ENCODE results near the gene ASB1. TPM values are rescaled to one million over a fixed set of nuclear protein-coding genes. Genes with fewer than 3 reads are reported as not detected.

Gene ASB1
- total and polyA plus RNA-seq, 4 donors, result 20.0 to 45.2 (median 37.0) TPM

DNA sequence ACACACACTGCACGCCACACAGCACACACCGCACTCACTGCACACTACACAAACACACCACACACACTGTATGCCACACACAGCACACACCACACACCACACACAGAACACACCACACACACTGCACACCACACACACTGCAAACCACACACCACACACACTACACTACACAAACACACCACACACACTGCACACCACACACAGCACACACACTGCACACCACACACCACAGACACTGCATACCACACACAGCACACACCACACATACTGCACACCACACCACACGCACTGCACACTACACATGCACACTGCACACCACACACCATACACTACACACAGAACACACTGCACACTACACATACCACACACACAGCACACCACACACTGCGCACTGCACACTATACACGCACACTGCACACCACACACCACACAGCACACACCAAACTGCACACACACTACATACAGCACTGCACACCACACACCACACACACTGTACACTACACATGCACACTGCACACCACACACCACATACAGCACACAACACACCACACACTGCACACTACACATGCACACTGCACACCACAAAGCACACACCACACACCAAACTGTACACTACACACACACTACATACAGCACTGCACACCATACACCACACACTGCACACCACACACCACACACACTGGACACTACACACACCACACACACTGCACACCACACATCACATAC is 59.6 kb downstream of the ASB1 start:
- no peak overlapping the region for H3K4me3 ChIP-seq (ENCODE audit: low read length in 2 of 2)
- ATAC-seq (ENCODE audit: low FRiP score) (no peak), DNase-seq (peak in 1 of 2 donors; percentile 30)
- H3K27ac ChIP-seq (ENCODE audit: low read depth in 1 of 2, low read length in 2 of 2), result no peak overlapping the region
- no peaks in the 10 kb centered on the region for H3K9me3 ChIP-seq (ENCODE audit: control insufficient read depth, low read length)
- H3K27me3 ChIP-seq (ENCODE audit: control insufficient read depth in 1 of 2, insufficient read depth in 2 of 2, low read length in 1 of 2), result no peaks in the 10 kb centered on the region
- intact Hi-C loops (cut with DNase I), result no loop called here
- H3K36me3 ChIP-seq (ENCODE audit: control insufficient read depth in 1 of 2, insufficient read depth in 2 of 2, low read length in 1 of 2), result no peaks in the 10 kb centered on the region
- peaks cover 0 to 1% of the 10 kb centered on the region in 2 donors for H3K4me1 ChIP-seq (ENCODE audit: control insufficient read depth in 1 of 2, insufficient read depth in 2 of 2, low read length in 2 of 2)
- WGBS, 2 donors, result 95 to 96% methylated on average over 5 of the region's 5 CpGs

DNA sequence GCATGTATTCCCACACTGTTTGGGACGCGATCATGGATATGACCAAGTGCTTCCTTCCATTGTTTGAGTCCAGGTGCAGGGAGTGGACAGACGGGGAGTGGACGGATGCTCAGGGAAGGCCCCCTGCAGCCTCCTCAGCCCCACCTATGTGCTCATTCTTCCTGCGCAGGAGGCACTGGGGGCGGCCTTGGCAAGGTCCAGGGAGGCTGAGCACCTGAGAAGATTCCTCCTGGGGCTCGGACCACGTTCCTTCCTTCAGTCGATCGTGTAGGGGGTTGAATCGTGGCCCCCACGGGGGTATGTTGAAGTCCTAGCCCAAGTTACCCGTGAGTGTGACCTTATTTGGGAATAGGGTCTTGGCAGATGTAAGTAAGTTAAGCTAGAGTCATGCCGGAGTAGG is 60.4 kb downstream of the ASB1 start:
- 93 to 98% methylated on average over 14 of the region's 14 CpGs for WGBS, 2 donors
- no peak for ATAC-seq (ENCODE audit: low FRiP score)
- Histone ChIP-seq H3K36me3 (ENCODE audit: control insufficient read depth in 1 of 2, insufficient read depth in 2 of 2, low read length in 1 of 2) (no peaks in the 10 kb centered on the region), H3K9me3 (ENCODE audit: control insufficient read depth, low read length) (no peaks in the 10 kb centered on the region), H3K4me1 (ENCODE audit: control insufficient read depth in 1 of 2, insufficient read depth in 2 of 2, low read length in 2 of 2) (peaks cover 0 to 1% of the 10 kb centered on the region in 2 donors), H3K4me3 (ENCODE audit: low read length in 2 of 2) (no peak overlapping the region), H3K27ac (ENCODE audit: low read depth in 1 of 2, low read length in 2 of 2) (no peak overlapping the region), H3K27me3 (ENCODE audit: control insufficient read depth in 1 of 2, insufficient read depth in 2 of 2, low read length in 1 of 2) (no peaks in the 10 kb centered on the region)
- DNase-seq, result peak in 1 of 2 donors; percentile 49
- intact Hi-C loops (cut with DNase I), result no loop called here

DNA sequence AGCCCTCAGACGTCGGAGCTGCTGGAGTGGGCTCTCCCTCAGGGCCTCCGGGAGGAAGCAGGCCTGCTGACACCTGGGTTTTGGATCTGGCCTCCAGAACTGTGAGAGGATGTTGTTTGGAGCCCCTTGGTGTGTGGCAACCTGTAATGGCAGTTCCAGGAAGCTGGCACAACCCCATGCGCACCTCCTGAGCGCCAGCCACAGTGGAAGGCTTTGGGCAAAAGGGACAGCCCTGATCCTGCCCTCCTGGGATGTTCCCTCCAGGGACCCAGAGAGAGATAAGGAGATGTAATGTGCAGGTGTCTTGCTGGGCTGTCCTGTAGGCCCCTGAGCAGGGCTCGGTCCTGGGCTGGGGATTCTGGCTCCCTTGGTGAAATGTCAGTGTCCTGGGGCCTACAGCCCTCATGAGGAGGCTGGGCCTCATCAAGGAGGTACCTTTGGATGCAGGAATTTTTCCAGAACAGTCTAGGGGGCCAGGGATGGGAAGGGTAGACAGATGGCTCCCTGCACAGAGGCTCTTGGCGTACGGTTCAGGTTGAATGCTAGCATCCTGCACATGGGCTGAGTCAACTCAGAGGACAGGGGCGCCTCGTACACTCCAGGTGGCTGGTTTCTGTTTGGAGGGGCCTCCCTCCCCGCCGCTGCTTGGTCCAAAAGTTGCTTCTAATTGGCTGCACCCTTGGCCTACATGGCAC is 61.1 kb downstream of the ASB1 start:
- H3K27me3 ChIP-seq (ENCODE audit: control insufficient read depth in 1 of 2, insufficient read depth in 2 of 2, low read length in 1 of 2), result no peaks in the 10 kb centered on the region
- DNase-seq, result peak in 1 of 2 donors; percentile 59

GRCh38 chr2:238488347-238488826 is 61.7 kb downstream of the ASB1 start:
- no peak for ATAC-seq (ENCODE audit: low FRiP score)
- Histone ChIP-seq H3K9me3 (ENCODE audit: control insufficient read depth, low read length) (no peaks in the 10 kb centered on the region), H3K27me3 (ENCODE audit: control insufficient read depth in 1 of 2, insufficient read depth in 2 of 2, low read length in 1 of 2) (no peaks in the 10 kb centered on the region), H3K4me3 (ENCODE audit: low read length in 2 of 2) (no peak overlapping the region), H3K27ac (ENCODE audit: low read depth in 1 of 2, low read length in 2 of 2) (no peak overlapping the region), H3K36me3 (ENCODE audit: control insufficient read depth in 1 of 2, insufficient read depth in 2 of 2, low read length in 1 of 2) (no peaks in the 10 kb centered on the region), H3K4me1 (ENCODE audit: control insufficient read depth in 1 of 2, insufficient read depth in 2 of 2, low read length in 2 of 2) (peaks cover 0 to 1% of the 10 kb centered on the region in 2 donors)
- intact Hi-C loops (cut with DNase I), result no loop called here
- DNase-seq, result peak in 1 of 2 donors; percentile 51
- WGBS, 2 donors, result 88 to 91% methylated on average over 10 of the region's 10 CpGs

More for the DNA sequence above, 61.1 kb downstream of the ASB1 start:
- no peaks in the 10 kb centered on the region for H3K36me3 ChIP-seq (ENCODE audit: control insufficient read depth in 1 of 2, insufficient read depth in 2 of 2, low read length in 1 of 2)
- no peaks in the 10 kb centered on the region for H3K9me3 ChIP-seq (ENCODE audit: control insufficient read depth, low read length)
- no peak for ATAC-seq (ENCODE audit: low FRiP score)
- no peak overlapping the region for H3K4me3 ChIP-seq (ENCODE audit: low read length in 2 of 2)
- peaks cover 0 to 1% of the 10 kb centered on the region in 2 donors for H3K4me1 ChIP-seq (ENCODE audit: control insufficient read depth in 1 of 2, insufficient read depth in 2 of 2, low read length in 2 of 2)
- H3K27ac ChIP-seq (ENCODE audit: low read depth in 1 of 2, low read length in 2 of 2), result no peak overlapping the region
- WGBS, 2 donors, result 94 to 96% methylated on average over 12 of the region's 12 CpGs
- intact Hi-C loops (cut with DNase I), result no loop called here

DNA sequence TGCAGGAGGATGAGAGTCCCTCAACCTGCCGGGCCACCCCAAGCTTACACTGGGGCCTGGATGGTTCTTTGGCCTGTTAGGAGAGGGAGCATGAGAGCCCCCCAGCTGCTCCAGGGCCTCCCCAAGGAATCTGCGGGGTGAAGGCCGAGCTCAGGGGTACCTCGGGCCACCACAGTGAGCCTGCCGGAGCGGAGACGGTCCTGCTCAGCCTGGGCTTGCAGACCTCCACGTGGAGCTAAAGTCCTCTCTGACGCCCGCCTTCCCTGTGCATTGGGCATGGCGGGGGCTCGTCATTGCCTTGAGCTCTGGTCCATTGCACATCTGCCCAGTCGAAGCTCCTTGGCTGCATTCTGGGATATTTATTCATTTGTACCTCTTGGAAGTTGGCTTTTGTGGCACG is 62.7 kb downstream of the ASB1 start:
- peak in 1 of 2 donors; percentile 66 for DNase-seq
- WGBS, 2 donors, result 95 to 96% methylated on average over 14 of the region's 14 CpGs
- Histone ChIP-seq H3K36me3 (ENCODE audit: control insufficient read depth in 1 of 2, insufficient read depth in 2 of 2, low read length in 1 of 2) (no peaks in the 10 kb centered on the region), H3K4me3 (ENCODE audit: low read length in 2 of 2) (no peak overlapping the region), H3K27ac (ENCODE audit: low read depth in 1 of 2, low read length in 2 of 2) (no peak overlapping the region), H3K9me3 (ENCODE audit: control insufficient read depth, low read length) (no peaks in the 10 kb centered on the region), H3K27me3 (ENCODE audit: control insufficient read depth in 1 of 2, insufficient read depth in 2 of 2, low read length in 1 of 2) (no peaks in the 10 kb centered on the region), H3K4me1 (ENCODE audit: control insufficient read depth in 1 of 2, insufficient read depth in 2 of 2, low read length in 2 of 2) (no peaks in the 10 kb centered on the region)
- intact Hi-C loops (cut with DNase I), result no loop called here
- ATAC-seq (ENCODE audit: low FRiP score), result no peak

DNA sequence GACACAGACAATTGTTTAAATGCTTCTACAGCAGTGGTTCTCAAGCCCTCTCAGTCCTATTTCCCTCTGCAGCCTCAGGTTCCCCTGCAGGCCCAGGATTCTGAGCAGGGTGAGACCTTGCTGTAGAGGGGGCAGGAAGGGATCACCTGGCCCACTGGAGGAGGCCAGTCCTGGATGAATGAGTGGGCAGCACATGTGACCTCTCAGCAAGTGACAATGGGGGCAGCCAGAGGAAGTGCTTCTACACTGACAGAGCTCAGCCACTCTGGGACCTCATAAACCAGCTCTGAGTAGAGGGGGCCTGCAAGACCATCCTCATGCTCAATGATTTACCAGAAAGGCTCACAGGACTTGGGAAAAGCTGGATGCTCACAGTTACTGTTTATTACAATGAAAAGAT is 63.2 kb downstream of the ASB1 start:
- Histone ChIP-seq H3K4me3 (ENCODE audit: low read length in 2 of 2) (no peak overlapping the region), H3K27me3 (ENCODE audit: control insufficient read depth in 1 of 2, insufficient read depth in 2 of 2, low read length in 1 of 2) (no peaks in the 10 kb centered on the region), H3K36me3 (ENCODE audit: control insufficient read depth in 1 of 2, insufficient read depth in 2 of 2, low read length in 1 of 2) (no peaks in the 10 kb centered on the region), H3K4me1 (ENCODE audit: control insufficient read depth in 1 of 2, insufficient read depth in 2 of 2, low read length in 2 of 2) (no peaks in the 10 kb centered on the region), H3K27ac (ENCODE audit: low read depth in 1 of 2, low read length in 2 of 2) (no peak overlapping the region), H3K9me3 (ENCODE audit: control insufficient read depth, low read length) (no peaks in the 10 kb centered on the region)
- no peak for ATAC-seq (ENCODE audit: low FRiP score)
- peak in 1 of 2 donors; percentile 45 for DNase-seq
- intact Hi-C loops (cut with DNase I), result no loop called here

DNA sequence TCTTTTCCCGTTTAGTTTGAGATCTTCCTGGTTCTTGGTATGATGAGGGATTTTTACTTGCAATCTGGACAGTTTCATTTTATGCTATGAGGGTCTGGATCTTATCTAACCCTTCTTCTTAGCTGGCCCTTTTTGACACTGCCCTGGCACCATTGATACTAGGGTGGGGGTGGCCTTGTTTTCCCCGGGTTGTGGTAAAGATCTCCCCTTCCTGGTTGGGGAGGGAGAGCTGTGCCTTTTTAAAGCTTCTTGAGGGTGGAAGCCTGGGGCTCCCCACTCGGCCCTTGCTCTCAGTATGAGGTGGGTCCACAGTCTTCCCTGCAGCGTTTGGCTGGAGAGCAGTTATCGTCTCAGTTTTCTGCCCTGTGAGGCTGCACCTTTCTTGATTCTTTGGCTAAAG is 66.1 kb downstream of the ASB1 start:
- no peaks in the 10 kb centered on the region for H3K36me3 ChIP-seq (ENCODE audit: control insufficient read depth in 1 of 2, insufficient read depth in 2 of 2, low read length in 1 of 2)
- no peaks in the 10 kb centered on the region for H3K4me1 ChIP-seq (ENCODE audit: control insufficient read depth in 1 of 2, insufficient read depth in 2 of 2, low read length in 2 of 2)
- intact Hi-C loops (cut with DNase I), result no loop called here
- ATAC-seq (ENCODE audit: low FRiP score) (no peak), DNase-seq (no peak)
- H3K27ac ChIP-seq (ENCODE audit: low read depth in 1 of 2, low read length in 2 of 2), result no peak overlapping the region
- no peaks in the 10 kb centered on the region for H3K27me3 ChIP-seq (ENCODE audit: control insufficient read depth in 1 of 2, insufficient read depth in 2 of 2, low read length in 1 of 2)
- WGBS, 2 donors, result 47 to 61% methylated on average over 5 of the region's 5 CpGs
- no peaks in the 10 kb centered on the region for H3K9me3 ChIP-seq (ENCODE audit: control insufficient read depth, low read length)
- no peak overlapping the region for H3K4me3 ChIP-seq (ENCODE audit: low read length in 2 of 2)

DNA sequence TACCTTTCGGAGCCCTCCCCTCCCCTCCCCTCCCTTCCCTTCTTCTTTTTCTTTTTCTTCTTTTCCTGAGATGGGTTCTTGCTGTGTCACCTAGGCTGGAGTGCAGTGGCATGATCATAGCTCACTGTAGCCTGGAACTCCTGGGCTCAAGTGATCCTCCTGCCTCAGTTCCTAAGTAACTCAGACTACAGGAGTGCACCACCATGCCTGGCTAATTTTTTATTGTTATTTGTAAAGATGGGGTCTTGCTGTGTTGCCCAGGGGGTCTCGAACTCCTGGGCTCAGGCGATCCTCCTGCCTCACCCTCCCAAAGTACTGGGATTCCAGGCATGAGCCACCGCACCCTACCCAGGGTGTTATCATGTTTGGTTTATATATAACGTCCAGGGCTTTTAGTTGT is 66.7 kb downstream of the ASB1 start:
- DNase-seq (no peak), ATAC-seq (ENCODE audit: low FRiP score) (no peak)
- Histone ChIP-seq H3K27ac (ENCODE audit: low read depth in 1 of 2, low read length in 2 of 2) (no peak overlapping the region), H3K9me3 (ENCODE audit: control insufficient read depth, low read length) (no peaks in the 10 kb centered on the region), H3K36me3 (ENCODE audit: control insufficient read depth in 1 of 2, insufficient read depth in 2 of 2, low read length in 1 of 2) (no peaks in the 10 kb centered on the region), H3K4me3 (ENCODE audit: low read length in 2 of 2) (no peak overlapping the region), H3K4me1 (ENCODE audit: control insufficient read depth in 1 of 2, insufficient read depth in 2 of 2, low read length in 2 of 2) (no peaks in the 10 kb centered on the region), H3K27me3 (ENCODE audit: control insufficient read depth in 1 of 2, insufficient read depth in 2 of 2, low read length in 1 of 2) (no peaks in the 10 kb centered on the region)
- intact Hi-C loops (cut with DNase I), result no loop called here
- WGBS, 2 donors, result 94 to 97% methylated on average over 5 of the region's 5 CpGs
